Measurements from ENCODE around the gene PHF14. TPM values are rescaled to one million over a fixed set of nuclear protein-coding genes. Genes with fewer than 3 reads are reported as not detected.

PHF14 gene
- total RNA-seq, 2 experiments from 2014 or later, result 41.6 to 43.1 TPM

DNA sequence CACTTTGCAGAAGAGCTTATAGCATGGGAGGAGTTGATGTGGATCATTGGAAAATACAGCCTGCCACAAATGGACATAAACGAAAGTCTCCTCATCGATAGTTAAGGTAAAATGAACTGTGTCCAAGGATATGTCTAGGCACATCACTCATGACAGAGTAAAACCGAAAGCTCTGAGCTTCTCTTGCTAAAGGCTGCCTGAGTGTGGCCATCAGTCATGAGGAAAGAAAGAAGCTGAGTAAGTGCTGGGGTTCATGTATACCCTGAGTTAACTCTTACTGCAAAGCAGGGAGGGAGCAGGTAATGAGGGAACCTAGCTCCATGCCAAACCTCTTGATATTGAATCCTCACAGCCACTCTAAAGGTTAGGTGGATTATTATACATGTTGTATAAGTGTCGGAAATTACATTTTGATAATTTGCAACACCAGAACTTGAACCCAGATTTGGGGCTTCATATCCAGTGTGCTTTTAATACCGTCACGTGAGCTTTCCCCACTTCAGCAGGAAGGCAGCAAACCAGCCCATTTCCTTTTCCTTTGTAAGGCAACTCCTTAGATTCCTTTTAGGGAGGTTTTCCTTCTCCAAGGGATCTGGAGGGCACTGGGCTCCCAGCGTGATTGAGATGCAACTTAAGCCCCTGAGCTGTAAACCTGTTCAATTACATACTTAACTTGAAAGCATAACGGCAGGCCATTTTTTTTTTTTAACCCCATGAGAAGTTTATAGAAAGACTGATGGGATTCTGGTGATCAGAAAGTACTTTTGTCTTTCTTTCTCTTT lies 215.0 kb downstream of the PHF14 start:
- H3K4me3 Mint-ChIP-seq, result no peak overlapping the region
- H3K4me1 Mint-ChIP-seq, result peaks cover 10% of the 10 kb centered on the region
- H3K27me3 Mint-ChIP-seq, result peaks cover 12% of the 10 kb centered on the region
- no peak overlapping the region for H3K27ac Mint-ChIP-seq
- peaks cover 4% of the 10 kb centered on the region for H3K9me3 Mint-ChIP-seq
- peaks cover 2% of the 10 kb centered on the region for H3K36me3 Mint-ChIP-seq
- DNase-seq, result no peak

DNA sequence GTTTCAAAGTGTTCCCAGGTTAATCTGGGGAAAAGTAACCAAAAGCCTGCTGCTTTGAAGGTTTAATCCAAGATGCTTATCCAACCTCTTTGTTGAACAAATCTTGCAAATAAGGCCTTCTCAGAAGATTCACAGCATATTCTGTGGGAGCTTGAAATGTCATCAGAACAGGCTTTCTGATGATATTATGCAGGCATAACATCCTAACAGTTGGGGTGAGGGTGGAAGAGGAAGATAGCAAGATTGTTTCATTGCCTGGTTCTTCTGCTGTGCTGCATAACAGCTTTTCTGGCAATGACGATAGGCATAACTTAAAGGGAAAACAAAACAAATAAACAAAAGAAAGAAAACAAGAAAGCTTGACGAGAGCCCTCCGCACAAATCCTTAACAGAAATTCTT lies 217.4 kb downstream of the PHF14 start:
- no peak overlapping the region for H3K27ac Mint-ChIP-seq
- H3K9me3 Mint-ChIP-seq, result no peaks in the 10 kb centered on the region
- peaks cover 17% of the 10 kb centered on the region for H3K27me3 Mint-ChIP-seq
- H3K4me3 Mint-ChIP-seq, result no peak overlapping the region
- peaks cover 10% of the 10 kb centered on the region for H3K4me1 Mint-ChIP-seq
- no peak for DNase-seq
- H3K36me3 Mint-ChIP-seq, result no peaks in the 10 kb centered on the region

DNA sequence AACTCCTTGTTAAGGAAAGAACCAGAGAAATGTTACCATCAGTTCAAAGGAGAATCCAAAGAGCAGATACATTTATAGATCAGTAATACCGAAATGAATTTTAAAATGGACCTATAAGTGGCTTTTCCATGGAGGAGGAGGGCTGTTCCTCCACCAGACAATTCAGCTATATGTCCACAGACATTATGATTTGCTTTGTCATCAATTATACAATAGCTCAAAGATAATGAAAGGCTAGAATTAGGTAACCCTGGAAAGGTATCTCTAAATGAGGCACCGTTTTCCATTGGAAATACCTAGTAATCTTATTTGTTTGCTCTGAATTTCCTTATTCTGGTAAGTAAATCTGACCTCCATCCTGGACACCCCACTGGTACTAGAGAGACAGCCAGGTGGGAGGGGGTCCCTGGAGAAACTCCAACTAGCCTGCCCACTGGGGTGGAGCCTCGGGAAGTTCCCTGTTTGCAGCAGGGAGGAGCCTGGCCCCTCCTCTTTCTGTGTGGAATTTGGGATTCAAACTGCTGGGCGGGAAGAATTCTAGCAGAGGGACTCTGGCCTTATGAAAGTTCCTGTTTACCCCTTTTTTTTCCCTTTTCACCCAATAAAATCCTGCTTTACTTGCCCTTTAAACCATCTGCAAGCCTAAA lies 218.0 kb downstream of the PHF14 start:
- no peak overlapping the region for H3K4me3 Mint-ChIP-seq
- H3K4me1 Mint-ChIP-seq, result peaks cover 10% of the 10 kb centered on the region
- no peaks in the 10 kb centered on the region for H3K9me3 Mint-ChIP-seq
- no peak overlapping the region for H3K27ac Mint-ChIP-seq
- H3K27me3 Mint-ChIP-seq, result peaks cover 17% of the 10 kb centered on the region
- no peaks in the 10 kb centered on the region for H3K36me3 Mint-ChIP-seq
- no peak for DNase-seq

GRCh38 chr7:11192506-11192905 lies 218.8 kb downstream of the PHF14 start:
- Mint-ChIP-seq H3K27me3 (peaks cover 17% of the 10 kb centered on the region), H3K4me3 (no peak overlapping the region), H3K27ac (no peak overlapping the region), H3K9me3 (no peaks in the 10 kb centered on the region), H3K4me1 (peaks cover 10% of the 10 kb centered on the region), H3K36me3 (no peaks in the 10 kb centered on the region)
- DNase-seq, result no peak

GRCh38 chr7:11193131-11193867 lies 219.6 kb downstream of the PHF14 start:
- no peaks in the 10 kb centered on the region for H3K36me3 Mint-ChIP-seq
- DNase-seq, result no peak
- H3K9me3 Mint-ChIP-seq, result no peaks in the 10 kb centered on the region
- H3K27me3 Mint-ChIP-seq, result peaks cover 17% of the 10 kb centered on the region
- peaks cover 10% of the 10 kb centered on the region for H3K4me1 Mint-ChIP-seq
- H3K4me3 Mint-ChIP-seq, result peak overlapping the region; percentile 29
- no peak overlapping the region for H3K27ac Mint-ChIP-seq

DNA sequence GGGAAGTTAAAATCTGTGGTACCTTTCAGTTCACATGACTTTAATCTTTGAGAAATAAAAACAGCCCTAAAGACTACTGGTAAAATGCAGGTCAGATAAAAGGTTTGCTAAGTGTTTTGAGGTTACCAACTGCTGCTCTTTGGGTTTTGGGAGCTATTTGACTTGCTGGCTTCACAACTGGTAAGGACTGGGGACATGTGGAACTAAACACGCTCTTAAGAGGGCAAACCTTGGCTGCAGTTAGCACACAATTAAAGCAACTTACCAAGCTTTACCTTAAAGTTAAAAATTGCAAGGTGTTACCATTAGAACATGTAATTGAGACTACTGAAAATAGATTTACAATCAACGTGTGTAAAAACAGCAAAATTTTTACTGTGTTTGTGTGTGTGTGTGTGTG lies 220.2 kb downstream of the PHF14 start:
- Mint-ChIP-seq H3K36me3 (no peaks in the 10 kb centered on the region), H3K4me3 (no peak overlapping the region), H3K9me3 (no peaks in the 10 kb centered on the region), H3K27ac (no peak overlapping the region), H3K4me1 (peaks cover 10% of the 10 kb centered on the region), H3K27me3 (peaks cover 17% of the 10 kb centered on the region)
- DNase-seq, result no peak

GRCh38 chr7:11194492-11194891 lies 220.8 kb downstream of the PHF14 start:
- peaks cover 17% of the 10 kb centered on the region for H3K27me3 Mint-ChIP-seq
- peaks cover 10% of the 10 kb centered on the region for H3K4me1 Mint-ChIP-seq
- no peak overlapping the region for H3K27ac Mint-ChIP-seq
- no peak overlapping the region for H3K4me3 Mint-ChIP-seq
- H3K9me3 Mint-ChIP-seq, result no peaks in the 10 kb centered on the region
- no peaks in the 10 kb centered on the region for H3K36me3 Mint-ChIP-seq
- DNase-seq, result no peak

- Mint-ChIP-seq H3K9me3 (no peaks in the 10 kb centered on the region), H3K36me3 (no peaks in the 10 kb centered on the region), H3K4me3 (no peak overlapping the region), H3K4me1 (peaks cover 10% of the 10 kb centered on the region), H3K27me3 (peaks cover 17% of the 10 kb centered on the region), H3K27ac (no peak overlapping the region)
- DNase-seq, result no peak
Observed at GRCh38 chr7:11195502-11195901, 221.8 kb downstream of the PHF14 start.

- Mint-ChIP-seq H3K4me1 (peaks cover 10% of the 10 kb centered on the region), H3K36me3 (no peaks in the 10 kb centered on the region), H3K27me3 (peaks cover 17% of the 10 kb centered on the region), H3K9me3 (no peaks in the 10 kb centered on the region), H3K27ac (no peak overlapping the region), H3K4me3 (no peak overlapping the region)
- no peak for DNase-seq
Observed at GRCh38 chr7:11196143-11196542, 222.5 kb downstream of the PHF14 start.

GRCh38 chr7:11203224-11203623 lies 229.6 kb downstream of the PHF14 start:
- no peak for DNase-seq
- Mint-ChIP-seq H3K27ac (no peak overlapping the region), H3K27me3 (no peaks in the 10 kb centered on the region), H3K4me3 (no peak overlapping the region), H3K4me1 (no peaks in the 10 kb centered on the region), H3K9me3 (no peaks in the 10 kb centered on the region), H3K36me3 (no peaks in the 10 kb centered on the region)

- no peaks in the 10 kb centered on the region for H3K27me3 Mint-ChIP-seq
- H3K27ac Mint-ChIP-seq, result no peak overlapping the region
- DNase-seq, result no peak
- H3K36me3 Mint-ChIP-seq, result no peaks in the 10 kb centered on the region
- H3K4me1 Mint-ChIP-seq, result no peaks in the 10 kb centered on the region
- no peaks in the 10 kb centered on the region for H3K9me3 Mint-ChIP-seq
- H3K4me3 Mint-ChIP-seq, result no peak overlapping the region
Observed at GRCh38 chr7:11203683-11204082, 230.0 kb downstream of the PHF14 start.

- DNase-seq, result no peak
- no peaks in the 10 kb centered on the region for H3K36me3 Mint-ChIP-seq
- peaks cover 3% of the 10 kb centered on the region for H3K4me1 Mint-ChIP-seq
- H3K27me3 Mint-ChIP-seq, result no peaks in the 10 kb centered on the region
- no peaks in the 10 kb centered on the region for H3K9me3 Mint-ChIP-seq
- no peak overlapping the region for H3K4me3 Mint-ChIP-seq
- H3K27ac Mint-ChIP-seq, result no peak overlapping the region
Observed at GRCh38 chr7:11206177-11206899, 232.7 kb downstream of the PHF14 start.

- DNase-seq, result no peak
- H3K4me1 Mint-ChIP-seq, result peaks cover 3% of the 10 kb centered on the region
- no peaks in the 10 kb centered on the region for H3K27me3 Mint-ChIP-seq
- H3K36me3 Mint-ChIP-seq, result no peaks in the 10 kb centered on the region
- H3K4me3 Mint-ChIP-seq, result no peak overlapping the region
- H3K27ac Mint-ChIP-seq, result no peak overlapping the region
- no peaks in the 10 kb centered on the region for H3K9me3 Mint-ChIP-seq
Observed at GRCh38 chr7:11207565-11207964, 233.9 kb downstream of the PHF14 start.

DNA sequence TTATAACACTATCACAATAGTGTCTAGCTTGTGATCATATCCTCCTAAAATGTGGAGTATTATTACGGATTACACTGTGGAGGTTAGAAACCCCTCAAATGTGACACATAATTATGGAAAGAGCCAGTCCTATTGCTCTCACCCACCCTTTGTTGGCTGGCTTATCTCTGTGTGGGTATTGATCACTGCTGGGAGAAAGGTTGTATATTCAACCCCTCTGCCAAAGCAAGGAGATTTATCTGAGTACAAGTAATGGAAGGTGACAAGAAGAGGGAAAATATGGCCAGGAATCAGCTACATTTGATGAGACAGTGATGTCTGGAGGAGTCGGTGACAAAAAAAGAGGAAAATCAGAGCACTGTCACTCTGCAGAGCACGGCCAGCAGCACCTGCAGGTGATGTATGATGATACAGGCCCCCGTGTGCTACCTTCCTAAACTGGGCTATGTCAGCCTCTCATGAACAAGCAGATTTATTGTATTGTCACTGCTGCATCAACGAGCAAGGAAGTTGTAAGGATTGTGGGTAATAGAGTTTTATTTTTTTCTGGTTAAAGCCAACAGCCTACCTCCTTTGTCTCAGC lies 235.3 kb downstream of the PHF14 start:
- no peak overlapping the region for H3K27ac Mint-ChIP-seq
- peaks cover 3% of the 10 kb centered on the region for H3K4me1 Mint-ChIP-seq
- DNase-seq, result no peak
- no peaks in the 10 kb centered on the region for H3K36me3 Mint-ChIP-seq
- no peaks in the 10 kb centered on the region for H3K9me3 Mint-ChIP-seq
- no peak overlapping the region for H3K4me3 Mint-ChIP-seq
- no peaks in the 10 kb centered on the region for H3K27me3 Mint-ChIP-seq

- Mint-ChIP-seq H3K36me3 (no peaks in the 10 kb centered on the region), H3K9me3 (no peaks in the 10 kb centered on the region), H3K27me3 (no peaks in the 10 kb centered on the region), H3K4me1 (peaks cover 3% of the 10 kb centered on the region), H3K4me3 (no peak overlapping the region), H3K27ac (no peak overlapping the region)
- no peak for DNase-seq
Observed at GRCh38 chr7:11210374-11210773, 236.7 kb downstream of the PHF14 start.
